LoVo (cell line): ENCODE measurements around the gene CDHR2.
A peak's percentile ranks its signal among the peaks of the same experiment; 100 is the strongest.

Experiments
- DNase-seq: peaks from one replicate; pipeline ENCODE4 v3.0.0-alpha.2; 2016; ENCODE audit warnings: low spot score

The CDHR2 gene

GRCh38 chr5:176620333-176620981 lies 71.3 kb downstream of the CDHR2 start:
- DNase-seq, result no peak

GRCh38 chr5:176621661-176622079 lies 72.5 kb downstream of the CDHR2 start:
- DNase-seq, result no peak

- no peak for DNase-seq
These were observed 75.0 kb downstream of the CDHR2 start for GRCh38 chr5:176624142-176624541.

- DNase-seq, result no peak
These were observed 75.8 kb downstream of the CDHR2 start for GRCh38 chr5:176624938-176625337.

GRCh38 chr5:176625512-176625911 lies 76.4 kb downstream of the CDHR2 start:
- no peak for DNase-seq

- DNase-seq, result peak; percentile 23
These were observed 77.1 kb downstream of the CDHR2 start for GRCh38 chr5:176625966-176626875.

- no peak for DNase-seq
These were observed 77.7 kb downstream of the CDHR2 start for GRCh38 chr5:176626876-176627236.

GRCh38 chr5:176627582-176627981 lies 78.4 kb downstream of the CDHR2 start:
- DNase-seq, result no peak

GRCh38 chr5:176628406-176629228 lies 79.5 kb downstream of the CDHR2 start:
- DNase-seq, result no peak

- no peak for DNase-seq
These were observed 80.2 kb downstream of the CDHR2 start for GRCh38 chr5:176629317-176629852.

- DNase-seq, result no peak
These were observed 80.9 kb downstream of the CDHR2 start, which contains the start of the genes EIF4E1B and SNCB for GRCh38 chr5:176629853-176630680. Gene EIF4E1B (plus strand): TSS chr5:176630675. CDS start chr5:176642788, 12,113 bp downstream. Gene SNCB (minus strand): TSS chr5:176630534. CDS start chr5:176629654, 880 bp downstream.

- DNase-seq, result no peak
These were observed 81.6 kb downstream of the CDHR2 start for GRCh38 chr5:176630681-176631222.

- DNase-seq, result no peak
These were observed 82.5 kb downstream of the CDHR2 start for GRCh38 chr5:176631383-176632200.

- no peak for DNase-seq
These were observed 83.6 kb downstream of the CDHR2 start for GRCh38 chr5:176632745-176633144.

GRCh38 chr5:176633598-176633997 lies 84.5 kb downstream of the CDHR2 start:
- no peak for DNase-seq

GRCh38 chr5:176636426-176636825 lies 87.3 kb downstream of the CDHR2 start:
- no peak for DNase-seq

- DNase-seq, result no peak
These were observed 88.4 kb downstream of the CDHR2 start for GRCh38 chr5:176637556-176637955.

- DNase-seq, result no peak
These were observed 89.3 kb downstream of the CDHR2 start for GRCh38 chr5:176638437-176638836.

- DNase-seq, result no peak
These were observed 90.1 kb downstream of the CDHR2 start for GRCh38 chr5:176639208-176639607.

GRCh38 chr5:176639981-176640380 lies 90.8 kb downstream of the CDHR2 start:
- no peak for DNase-seq
